ENCODE measurements around the gene EVC2.

DNA sequence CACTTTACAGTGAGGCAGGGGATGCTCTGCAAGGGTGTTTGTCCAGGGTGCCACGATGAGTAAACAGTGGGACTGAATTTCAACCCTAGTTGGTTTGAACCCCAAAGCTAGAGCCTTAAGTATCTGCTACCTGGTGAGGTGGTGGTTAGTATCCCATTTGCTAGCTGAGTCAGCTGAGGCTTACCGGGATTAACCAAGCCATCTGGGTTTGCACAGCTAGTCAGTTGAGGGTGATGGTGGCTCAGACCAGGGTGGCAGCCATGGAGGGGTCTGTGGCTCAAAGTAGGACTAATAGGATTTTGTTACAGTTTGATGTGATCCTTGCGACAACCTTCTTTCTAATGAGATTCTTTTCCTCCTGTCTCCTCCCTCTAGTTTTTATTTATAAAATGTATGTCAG, 4.6 kb upstream of the EVC2 start:
- TF ChIP-seq, protein P1, sequence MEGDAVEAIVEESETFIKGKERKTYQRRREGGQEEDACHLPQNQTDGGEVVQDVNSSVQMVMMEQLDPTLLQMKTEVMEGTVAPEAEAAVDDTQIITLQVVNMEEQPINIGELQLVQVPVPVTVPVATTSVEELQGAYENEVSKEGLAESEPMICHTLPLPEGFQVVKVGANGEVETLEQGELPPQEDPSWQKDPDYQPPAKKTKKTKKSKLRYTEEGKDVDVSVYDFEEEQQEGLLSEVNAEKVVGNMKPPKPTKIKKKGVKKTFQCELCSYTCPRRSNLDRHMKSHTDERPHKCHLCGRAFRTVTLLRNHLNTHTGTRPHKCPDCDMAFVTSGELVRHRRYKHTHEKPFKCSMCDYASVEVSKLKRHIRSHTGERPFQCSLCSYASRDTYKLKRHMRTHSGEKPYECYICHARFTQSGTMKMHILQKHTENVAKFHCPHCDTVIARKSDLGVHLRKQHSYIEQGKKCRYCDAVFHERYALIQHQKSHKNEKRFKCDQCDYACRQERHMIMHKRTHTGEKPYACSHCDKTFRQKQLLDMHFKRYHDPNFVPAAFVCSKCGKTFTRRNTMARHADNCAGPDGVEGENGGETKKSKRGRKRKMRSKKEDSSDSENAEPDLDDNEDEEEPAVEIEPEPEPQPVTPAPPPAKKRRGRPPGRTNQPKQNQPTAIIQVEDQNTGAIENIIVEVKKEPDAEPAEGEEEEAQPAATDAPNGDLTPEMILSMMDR (conservative IDR thresholded peaks at IDR 0.05; ENCODE audit: low read length): no peak
- TF ChIP-seq EZH2phosphoT487 (IDR thresholded peaks at IDR 0.05; ENCODE audit: borderline replicate concordance): no peak
